HG03060 (cell line): ENCODE data around the gene AKR1A1.
"Not testable (repeated sequence)": the region's sequence is repeated elsewhere in the genome, so short reads cannot be mapped to it uniquely, and the experiment has no call there.

Experiments used
- ATAC-seq: cut with Tn5 transposase; IDR thresholded peaks from one replicate; pipeline ENCODE4 v1.9.1; 2021; ENCODE audit warnings: low read depth, moderate number of reproducible peaks; ENCODE audit not compliant: unreplicated experiment

The AKR1A1 gene

DNA sequence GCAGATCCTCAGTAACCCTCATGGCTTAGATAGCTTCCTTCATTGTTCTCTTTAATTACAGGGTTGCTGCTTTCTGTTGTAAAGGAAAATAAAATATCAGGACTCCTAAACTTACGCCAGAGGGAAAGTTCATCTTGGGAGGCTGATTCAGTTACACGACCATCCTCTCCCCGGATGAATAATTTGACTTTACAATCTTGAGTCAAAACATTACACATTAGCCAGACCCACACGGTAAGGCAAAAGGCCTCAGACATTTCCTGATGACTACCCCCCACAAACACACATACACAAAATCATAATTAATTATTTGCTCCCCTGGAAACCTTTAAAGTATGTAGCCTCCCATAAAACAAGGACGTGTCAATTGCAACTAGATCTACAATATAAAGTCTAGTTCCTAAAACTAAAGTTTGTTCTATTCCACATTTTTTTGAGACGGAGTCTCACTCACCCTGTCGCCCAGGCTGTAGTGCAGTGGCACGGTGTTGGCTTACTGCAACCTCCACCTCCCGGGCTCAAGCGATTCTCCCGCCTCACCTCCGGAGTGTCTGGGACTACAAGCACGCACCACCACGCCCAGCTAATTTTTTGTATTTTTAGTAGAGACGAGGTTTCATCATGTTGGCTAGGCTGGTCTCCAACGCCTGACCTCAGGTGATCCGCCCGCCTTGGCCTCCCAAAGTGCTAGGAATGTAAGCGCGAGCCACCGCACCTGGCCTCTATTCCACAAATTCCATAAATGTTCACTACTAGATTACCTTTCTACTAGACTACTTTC is 28.1 kb upstream of the AKR1A1 start:
- no peak for ATAC-seq

GRCh38 chr1:45523516-45523915 is 27.1 kb upstream of the AKR1A1 start:
- not testable (repeated sequence) for ATAC-seq

DNA sequence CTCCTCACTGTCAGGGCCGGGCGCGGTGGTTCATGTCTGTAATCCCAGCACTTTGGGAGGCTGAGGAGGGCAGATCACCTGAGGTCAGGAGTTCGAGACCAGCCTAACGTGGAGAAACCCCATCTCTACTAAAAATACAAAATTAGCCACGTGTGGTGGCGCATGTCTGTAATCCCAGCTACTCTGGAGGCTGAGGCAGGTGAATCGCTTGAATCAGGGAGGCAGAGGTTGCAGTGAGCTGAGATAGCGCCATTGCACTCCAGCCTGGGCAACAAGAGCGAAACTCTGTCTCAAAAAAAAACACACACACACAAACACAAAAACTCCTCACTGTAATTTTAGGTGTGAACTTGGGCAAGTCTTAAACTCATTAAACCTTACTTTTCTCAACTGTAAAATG is 26.7 kb upstream of the AKR1A1 start:
- ATAC-seq = not testable (repeated sequence)

DNA sequence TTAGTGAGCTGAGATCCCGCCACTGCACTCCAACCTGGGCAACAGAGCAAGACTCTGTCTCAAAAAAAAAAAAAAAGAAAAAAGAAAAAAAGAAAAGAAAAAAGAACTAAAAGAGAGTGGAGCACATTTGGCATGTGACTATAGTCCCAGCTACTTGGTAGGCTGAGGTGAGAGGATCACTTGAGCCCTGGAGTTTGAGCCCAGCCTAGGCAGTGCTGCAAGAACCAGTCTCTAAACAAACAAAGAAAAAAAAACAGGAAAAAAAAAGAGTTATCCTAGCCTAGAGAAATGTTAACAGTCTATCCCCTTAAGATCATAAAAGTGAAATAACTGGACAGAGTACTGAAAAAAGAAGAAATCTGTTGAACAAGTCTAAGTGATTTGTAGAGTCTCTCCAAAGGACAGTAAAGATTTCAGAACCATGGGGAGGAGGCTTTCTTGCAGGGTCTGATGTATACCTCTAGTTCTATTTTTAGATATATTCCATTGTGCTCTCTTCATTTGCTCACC is 24.4 kb upstream of the AKR1A1 start:
- no peak for ATAC-seq

DNA sequence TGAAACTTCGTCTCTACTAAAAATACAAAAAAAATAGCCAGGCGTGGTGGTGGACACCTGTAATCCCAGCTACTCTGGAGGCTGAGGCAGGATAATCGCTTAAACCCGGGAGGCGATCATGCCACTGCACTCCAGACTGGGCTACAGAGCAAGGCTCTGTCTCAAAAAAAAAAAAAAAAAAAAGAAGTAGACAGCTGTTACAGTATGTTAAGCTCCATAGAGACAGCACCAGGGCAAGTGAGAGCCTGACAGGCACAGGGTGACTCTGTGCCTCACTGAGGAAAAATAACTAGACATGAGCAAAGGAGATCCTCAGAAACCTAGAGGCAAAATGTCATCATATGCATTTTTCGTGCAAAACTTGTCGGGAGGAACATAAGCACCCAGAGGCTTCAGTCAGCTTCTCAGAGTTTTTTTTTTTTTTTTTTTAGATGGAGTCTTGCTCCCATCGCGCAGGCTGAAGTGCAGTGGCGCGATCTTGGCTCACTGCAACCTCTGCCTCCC is 19.9 kb upstream of the AKR1A1 start:
- ATAC-seq = no peak

DNA sequence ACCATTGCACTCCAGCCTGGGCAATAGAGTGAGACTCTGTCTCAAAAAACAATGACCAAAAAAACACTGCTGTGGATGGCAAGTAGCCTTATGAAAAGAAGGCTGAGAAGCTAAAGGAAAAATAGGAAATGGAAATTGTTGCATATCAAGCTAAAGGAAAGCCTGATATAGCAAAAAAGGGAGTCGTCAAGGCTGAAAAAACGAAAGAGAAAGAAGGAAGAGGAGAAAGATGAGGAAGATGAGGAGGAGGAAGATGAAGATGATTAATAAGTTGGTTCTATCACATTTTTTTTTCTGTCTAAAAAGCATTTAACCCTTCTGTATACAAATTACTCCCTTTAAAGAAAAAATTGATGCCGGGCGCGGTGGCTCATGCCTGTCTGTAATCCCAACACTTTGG is 18.8 kb upstream of the AKR1A1 start:
- ATAC-seq = no peak

DNA sequence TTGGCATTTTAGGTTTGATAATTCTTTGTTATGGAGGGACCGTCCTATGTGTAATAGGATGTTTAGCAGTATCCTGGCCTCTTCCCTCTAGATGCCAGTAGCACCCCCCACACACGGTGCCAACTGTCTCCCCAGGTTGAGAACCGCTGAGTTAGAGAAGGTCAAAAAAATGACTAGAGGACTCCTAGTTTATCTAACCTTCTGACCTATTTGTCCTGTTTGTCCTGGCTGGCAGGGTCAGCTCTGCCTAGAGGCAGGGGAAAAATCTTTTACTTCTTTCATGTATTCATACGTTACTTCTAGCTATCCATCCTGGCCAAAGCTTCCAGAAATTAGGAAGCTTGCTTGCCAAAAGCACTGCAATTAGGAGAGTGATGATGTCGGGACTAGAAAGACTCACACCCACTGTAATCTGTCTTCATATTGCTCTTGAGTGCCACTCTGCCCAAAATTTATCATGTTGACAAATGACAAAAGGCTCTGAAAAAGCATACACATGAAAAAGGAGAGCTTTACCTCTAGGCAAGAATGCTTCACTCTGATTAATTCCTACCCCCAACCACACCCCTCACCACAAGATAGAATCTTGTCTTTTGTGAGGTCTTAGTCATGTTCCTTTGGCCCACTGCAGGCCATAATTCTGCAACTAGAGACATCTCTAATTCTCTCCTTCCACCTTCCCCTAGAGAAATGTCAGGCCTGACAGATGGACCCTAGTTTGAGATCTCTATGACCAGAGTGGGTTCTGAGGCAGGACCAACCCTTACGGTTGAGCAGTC is 14.4 kb upstream of the AKR1A1 start:
- ATAC-seq = no peak

- ATAC-seq = no peak
Measured at GRCh38 chr1:45536886-45537285, 13.7 kb upstream of the AKR1A1 start.

DNA sequence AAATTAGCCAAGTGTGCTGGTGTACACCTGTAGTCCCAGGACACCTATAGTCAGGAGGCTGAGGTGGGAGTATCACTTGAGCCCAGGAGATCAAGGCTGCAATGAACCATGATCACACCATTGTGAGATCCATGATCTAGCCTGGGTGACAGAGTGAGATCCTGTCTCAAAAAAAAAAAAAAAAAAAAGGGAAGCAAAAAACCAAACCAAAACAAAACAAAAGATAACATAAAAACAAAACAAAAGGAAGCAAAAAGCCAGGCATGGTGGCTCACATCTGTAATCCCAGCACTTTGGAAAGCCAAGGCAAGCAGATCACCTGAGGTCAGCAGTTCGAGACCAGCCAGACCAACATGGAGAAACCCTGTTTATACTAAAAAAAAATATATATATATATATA is 9.4 kb upstream of the AKR1A1 start:
- no peak for ATAC-seq

DNA sequence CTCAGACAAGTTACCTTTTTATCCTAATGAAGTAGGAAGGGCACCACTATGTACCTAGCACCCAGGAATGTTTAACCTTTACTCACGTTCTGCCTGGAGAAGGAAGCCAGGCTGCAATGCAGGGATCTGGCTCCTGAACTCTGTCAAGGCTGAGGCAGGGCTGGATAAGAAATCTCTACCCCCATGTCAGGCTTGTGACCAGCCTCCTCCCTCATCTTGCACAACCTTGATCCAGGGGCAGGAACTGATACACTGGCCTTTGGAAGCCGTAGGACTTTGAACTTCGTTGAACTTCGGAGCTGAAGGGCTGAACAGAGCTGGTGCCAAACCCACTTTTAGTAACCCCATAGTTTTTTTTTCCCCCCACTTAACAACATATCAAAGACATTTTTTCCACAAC is 8.0 kb upstream of the AKR1A1 start:
- ATAC-seq = no peak

DNA sequence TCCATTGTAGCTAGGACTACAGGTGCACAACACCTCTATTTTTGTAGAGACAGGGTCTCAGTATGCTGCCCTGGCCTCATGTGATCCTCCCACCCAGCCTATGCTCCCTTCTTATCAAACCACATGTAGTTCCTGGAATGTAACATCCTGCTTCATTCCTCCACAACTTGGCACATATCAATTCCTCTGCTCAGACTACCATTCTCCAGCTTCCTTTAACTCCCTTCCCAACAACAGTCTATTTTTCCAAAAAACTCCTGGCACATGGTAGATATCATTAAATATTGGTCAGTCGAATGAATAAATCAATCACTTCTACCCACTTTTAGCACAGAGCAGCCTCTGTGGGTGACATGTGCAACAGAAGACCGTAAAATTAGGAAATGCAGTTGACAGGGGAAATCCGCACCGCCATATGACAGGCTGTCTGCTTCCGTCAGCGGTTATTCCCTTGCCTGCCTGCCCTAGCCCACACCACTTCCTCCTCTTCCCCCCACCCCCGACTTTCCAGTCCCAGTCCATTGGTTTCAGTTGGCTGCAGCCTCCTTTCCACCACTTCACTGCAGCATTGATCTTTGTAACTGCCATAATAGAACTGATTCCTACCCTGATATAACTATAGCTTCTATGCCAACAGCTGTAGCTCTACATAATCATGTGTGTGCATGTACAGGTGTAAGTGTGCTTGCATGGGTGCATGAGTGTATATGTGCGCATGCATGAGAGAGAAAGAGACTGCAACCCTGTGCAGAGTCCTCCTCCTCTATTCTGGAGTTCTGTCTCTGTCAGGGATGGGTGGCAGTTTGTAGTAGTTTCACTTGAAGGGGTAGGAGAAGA is 6.8 kb upstream of the AKR1A1 start:
- no peak for ATAC-seq

GRCh38 chr1:45544530-45544929 is 6.1 kb upstream of the AKR1A1 start:
- no peak for ATAC-seq

- no peak for ATAC-seq
Measured at GRCh38 chr1:45545019-45545493, 5.6 kb upstream of the AKR1A1 start.

- no peak for ATAC-seq
Measured at GRCh38 chr1:45545553-45546310, 4.9 kb upstream of the AKR1A1 start.

- ATAC-seq = no peak
Measured at GRCh38 chr1:45551684-45552083, 1.1 kb downstream of the AKR1A1 start.

- no peak for ATAC-seq
Measured at GRCh38 chr1:45552331-45552730, 1.7 kb downstream of the AKR1A1 start.

- ATAC-seq = no peak
Measured at GRCh38 chr1:45554198-45554597, 3.6 kb downstream of the AKR1A1 start.

- ATAC-seq = no peak
Measured at GRCh38 chr1:45557422-45557944, 6.9 kb downstream of the AKR1A1 start.

DNA sequence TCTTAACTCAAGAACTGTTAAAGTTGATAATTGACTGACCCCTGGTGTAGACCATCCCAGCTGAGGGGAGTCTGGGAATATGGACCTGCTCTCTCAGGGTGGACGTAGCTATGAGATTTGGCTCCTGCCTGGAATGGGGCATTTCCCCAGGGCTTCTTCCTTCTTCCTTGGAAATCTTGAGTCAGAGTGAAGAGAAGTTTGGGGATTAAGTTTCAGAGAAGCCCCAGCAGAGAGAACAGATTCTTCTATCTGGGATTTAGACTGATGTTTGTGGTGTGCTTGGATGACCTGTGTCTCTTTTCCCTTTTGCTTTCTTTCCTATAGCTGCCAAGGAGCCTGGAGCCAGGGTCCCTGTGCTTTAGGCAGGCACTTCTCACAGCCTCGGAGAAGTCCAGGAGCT is 13.2 kb downstream of the AKR1A1 start:
- no peak for ATAC-seq

DNA sequence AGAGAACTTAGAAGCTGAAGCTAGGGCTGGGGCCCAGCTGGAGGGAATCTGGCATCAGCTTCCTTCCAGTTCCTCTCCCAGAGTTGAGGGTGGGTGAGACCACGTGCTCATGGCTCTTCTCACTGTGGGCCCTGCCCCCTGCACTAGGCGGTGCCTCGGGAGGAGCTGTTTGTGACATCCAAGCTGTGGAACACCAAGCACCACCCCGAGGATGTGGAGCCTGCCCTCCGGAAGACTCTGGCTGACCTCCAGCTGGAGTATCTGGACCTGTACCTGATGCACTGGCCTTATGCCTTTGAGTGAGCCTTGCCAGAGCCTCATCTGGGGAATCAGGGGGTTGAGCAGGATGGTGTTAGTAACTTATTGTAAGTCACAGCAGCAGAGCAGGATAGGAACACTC is 16.1 kb downstream of the AKR1A1 start:
- ATAC-seq = no peak
